B cell (primary cell): Measurements from ENCODE around the gene AUP1. TPM values are rescaled to one million over a fixed set of nuclear protein-coding genes. Genes with fewer than 3 reads are reported as not detected.

ENCODE experiments used
- ATAC-seq: fragments of 200-7000 bp; cut with Tn5 transposase; one replicate; pipeline ENCODE4 v1.10.0; 2021; ENCODE audit warnings: low read depth, mild to moderate bottlenecking, moderate number of reproducible peaks, moderate library complexity
- CTCF ChIA-PET: fragments of 350-600 bp; sonication (Branson Sonifier 250); formaldehyde crosslinking; loops from one replicate; lab custom pipeline; 2021; ENCODE audit warnings: antibody characterized with exemption, inconsistent platforms; lab: Charles Lee
- POLR2A ChIA-PET: fragments of 350-600 bp; sonication (Branson Sonifier 250); formaldehyde crosslinking; loops from one replicate; lab custom pipeline; 2021; ENCODE audit warnings: antibody characterized with exemption; lab: Charles Lee
- DNase-seq: peaks from one replicate; pipeline ENCODE4 v3.0.0; 2013
- H2AFZ ChIP-seq: 2 replicates; pipeline ENCODE4 v1.6.1; 2012; ENCODE audit warnings: mild to moderate bottlenecking, low read depth, low read length; ENCODE audit not compliant: insufficient read depth, poor library complexity, severe bottlenecking
- H3K27ac ChIP-seq, 2 donors: 1 replicate in 1 of 2; 2 replicates in 1 of 2; pipeline ENCODE4 v1.5.1; 2012 to 2013; ENCODE audit warnings: low read length in 2 of 2, mild to moderate bottlenecking in 2 of 2, moderate library complexity in 1 of 2
- H3K27me3 ChIP-seq, 4 experiments: fragments of 200-600 bp in 1 of 4; sonication (generic) in 1 of 4; replicated peaks in 1 of 4; 1 replicate in 2 of 4; 2 replicates in 2 of 4; pipeline versions ENCODE4 v1.6.1 to v1.7.0; 2013 to 2016; ENCODE audit warnings: low read length in 3 of 4, mild to moderate bottlenecking in 2 of 4, mixed read lengths in 1 of 4, moderate library complexity in 1 of 4; ENCODE audit not compliant: insufficient read depth in 4 of 4, control insufficient read depth in 3 of 4; ENCODE audit errors: control extremely low read depth in 1 of 4
- H3K36me3 ChIP-seq, 2 experiments: replicated peaks in 1 of 2; 1 replicate in 1 of 2; 2 replicates in 1 of 2; pipeline versions ENCODE4 v1.6.1 to v1.7.1; 2013; ENCODE audit warnings: low read length in 1 of 2; ENCODE audit not compliant: insufficient read depth in 2 of 2, control insufficient read depth in 1 of 2; ENCODE audit errors: control extremely low read depth in 1 of 2, extremely low read depth in 1 of 2
- H3K4me1 ChIP-seq, 2 donors: fragments of 200-600 bp in 1 of 2; sonication (generic) in 1 of 2; 1 replicate in 1 of 2; 2 replicates in 1 of 2; pipeline versions ENCODE4 v1.5.1 to v1.6.1; 2013 to 2017; ENCODE audit warnings: low read length in 2 of 2; ENCODE audit not compliant: control insufficient read depth in 2 of 2, insufficient read depth in 2 of 2
- H3K4me2 ChIP-seq: replicated peaks from 2 replicates; pipeline ENCODE3; 2012; ENCODE audit warnings: mild to moderate bottlenecking, low read depth, low read length; ENCODE audit not compliant: poor library complexity, severe bottlenecking
- H3K4me3 ChIP-seq, 5 experiments: fragments of 200-600 bp in 1 of 5; sonication (generic) in 1 of 5; 1 replicate in 3 of 5; 2 replicates in 2 of 5; pipeline versions ENCODE4 v1.5.1 to v1.7.0; 2011 to 2016; ENCODE audit warnings: low read length in 4 of 5, mild to moderate bottlenecking in 4 of 5, low read depth in 2 of 5, control low read depth in 1 of 5, moderate library complexity in 1 of 5; ENCODE audit not compliant: insufficient read depth in 1 of 5; ENCODE audit errors: control extremely low read depth in 1 of 5, extremely low read depth in 1 of 5
- H3K79me2 ChIP-seq: fragments of 200-600 bp; sonication (generic); one replicate; pipeline ENCODE4 v1.6.0; 2016; ENCODE audit warnings: low read length; ENCODE audit not compliant: control insufficient read depth, insufficient read depth
- H3K9ac ChIP-seq: fragments of 200-600 bp; sonication (generic); 2 replicates; pipeline ENCODE4 v1.6.1; 2017; ENCODE audit warnings: mild to moderate bottlenecking, low read length, moderate library complexity
- H3K9me3 ChIP-seq, 3 donors: one replicate each; pipeline versions ENCODE4 v1.6.1 to v1.7.1; 2013; ENCODE audit warnings: low read length in 2 of 3; ENCODE audit not compliant: control insufficient read depth in 2 of 3, insufficient read depth in 1 of 3; ENCODE audit errors: control extremely low read depth in 1 of 3
- H4K20me1 ChIP-seq: 2 replicates; pipeline ENCODE4 v1.6.0; 2012; ENCODE audit warnings: mild to moderate bottlenecking, low read length; ENCODE audit not compliant: insufficient read depth, control insufficient read depth, poor library complexity, severe bottlenecking
- H3K27ac Mint-ChIP-seq: one replicate; pipeline ENCODE4 v1.8.0; 2021; ENCODE audit warnings: mixed read lengths
- H3K27me3 Mint-ChIP-seq: one replicate; pipeline ENCODE4 v1.8.0; 2021; ENCODE audit warnings: mixed read lengths
- H3K4me1 Mint-ChIP-seq: one replicate; pipeline ENCODE4 v1.8.0; 2021; ENCODE audit warnings: mixed read lengths
- H3K4me3 Mint-ChIP-seq: one replicate; pipeline ENCODE4 v1.8.0; 2021; ENCODE audit warnings: mixed read lengths
- H3K9me3 Mint-ChIP-seq: one replicate; pipeline ENCODE4 v1.8.0; 2022; ENCODE audit warnings: mixed read lengths; ENCODE audit not compliant: insufficient read depth
- CTCF ChIP-seq: fragments of 200-600 bp; IDR thresholded peaks from one replicate; pipeline ENCODE4 v1.8.0; 2022; ENCODE audit warnings: antibody characterized with exemption, mild to moderate bottlenecking
- EZH2 ChIP-seq: IDR thresholded peaks from 2 replicates; pipeline ENCODE4 v1.6.1; 2012; ENCODE audit warnings: borderline replicate concordance, low read depth, mild to moderate bottlenecking, moderate library complexity, low read length; ENCODE audit not compliant: insufficient read depth, poor library complexity, severe bottlenecking
- WGBS: methylation state at CpG from one replicate; pipeline ENCODE4 v1.1.5; 2013; ENCODE audit warnings: missing lambda C conversion rate; ENCODE audit not compliant: insufficient coverage; 5-methylcytosine and 5-hydroxymethylcytosine counted together
- intact Hi-C: fragments of 100-400 bp; cut with micrococcal nuclease; formaldehyde crosslinking; loops from one replicate; pipeline ENCODE4 v1.10.0; 2022
- polyA plus RNA-seq: library from polyadenylated mRNA; depleted of rRNA; stranded (reverse); fragments of >200 nt; gene quantifications from 2 replicates; pipeline ENCODE4 v1.2.3, GENCODE V29; 2012
- total RNA-seq, 2 donors: library from RNA; stranded (reverse); fragments of 120-200 nt in 1 of 2; gene quantifications; 1 replicate in 1 of 2; 2 replicates in 1 of 2; pipeline versions ENCODE4 v1.2.3 to v1.2.4, GENCODE V29; 2013 to 2022

AUP1 gene
- total and polyA plus RNA-seq, 2 donors (not counting 1 experiment from before 2014, with no cell fraction given), result 201 to 525 TPM

- H3K9me3 Mint-ChIP-seq, result no peaks in the 10 kb centered on the region
- peak overlapping the region; percentile 97 for H2AFZ ChIP-seq
- H3K9me3 ChIP-seq, result no peaks in the 10 kb centered on the region
- peak overlapping the region; percentile 72 for H3K4me3 Mint-ChIP-seq
- TF ChIP-seq EZH2, result no peak
- no peak for TF ChIP-seq CTCF
- H3K4me3 ChIP-seq, result peak overlapping the region in 2 of 5 experiments; percentile 73 to 99
- DNase-seq, result peak; percentile 35
- H3K27me3 Mint-ChIP-seq, result peaks cover 4% of the 10 kb centered on the region
- peak overlapping the region; percentile 97 for H3K4me2 ChIP-seq
- peak overlapping the region in 1 of 2 donors; percentile 76 for H3K27ac ChIP-seq
- H3K4me1 Mint-ChIP-seq, result peaks cover 28% of the 10 kb centered on the region
- H3K27me3 ChIP-seq, result peaks cover 0 to 22% (median 13%) of the 10 kb centered on the region in 4 experiments
- WGBS, result 90% methylated on average over 24 of the region's 27 CpGs
- H3K79me2 ChIP-seq, result peaks cover 11% of the 10 kb centered on the region
- H3K27ac Mint-ChIP-seq, result peak overlapping the region; percentile 83
- H3K4me1 ChIP-seq, result peaks cover 23 to 45% of the 10 kb centered on the region in 2 donors
- ATAC-seq, result no peak
- POLR2A ChIA-PET, result interaction anchor here (1.0 kb wide), 1 partner anchor 22 kb away, joined by 4 read pairs; no protein-coding TSS in a partner anchor
- intact Hi-C loops, result loop anchor here (10.0 kb wide), 1 partner anchor 158 kb away; no protein-coding TSS in a partner anchor
- peaks cover 15% of the 10 kb centered on the region for H4K20me1 ChIP-seq
- peaks cover 0 to 15% of the 10 kb centered on the region in 2 experiments for H3K36me3 ChIP-seq
- H3K9ac ChIP-seq, result peak overlapping the region; percentile 96
- CTCF ChIA-PET, result interaction anchor here (1.5 kb wide), 1 partner anchor 47 kb away, joined by 4 read pairs; no protein-coding TSS in a partner anchor
Observed at GRCh38 chr2:74552914-74553811, 23.7 kb upstream of the AUP1 start.
